NCI-H748 (cell line): ENCODE measurements around the gene CXXC1.
"Not testable (repeated sequence)": the region's sequence is repeated elsewhere in the genome, so short reads cannot be mapped to it uniquely, and the experiment has no call there.

ENCODE experiments used
- DNase-seq: peaks from one replicate; lab custom pipeline; 2025; ENCODE audit not compliant: unreplicated experiment; lab: John Stamatoyannopoulos, UW

The CXXC1 gene

DNA sequence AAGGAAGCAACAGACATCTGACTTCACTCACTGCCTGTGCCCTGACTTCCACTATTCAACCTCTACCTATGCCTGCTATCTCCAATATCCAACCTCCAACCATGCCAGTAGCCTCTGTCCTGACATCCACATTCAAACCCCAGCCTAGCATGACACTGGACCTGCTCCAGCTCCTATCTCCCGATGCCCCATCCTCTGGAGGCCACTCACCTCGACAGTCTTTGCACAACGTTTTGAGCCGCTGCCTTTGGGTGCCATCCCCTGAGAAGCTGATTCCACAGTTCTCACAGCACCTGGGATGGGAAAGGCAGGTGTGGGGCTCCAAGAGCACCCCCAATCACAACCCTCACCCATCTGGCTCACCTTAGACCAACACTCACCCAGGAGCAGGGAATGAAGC lies 11.0 kb downstream of the CXXC1 start:
- no peak for DNase-seq

DNA sequence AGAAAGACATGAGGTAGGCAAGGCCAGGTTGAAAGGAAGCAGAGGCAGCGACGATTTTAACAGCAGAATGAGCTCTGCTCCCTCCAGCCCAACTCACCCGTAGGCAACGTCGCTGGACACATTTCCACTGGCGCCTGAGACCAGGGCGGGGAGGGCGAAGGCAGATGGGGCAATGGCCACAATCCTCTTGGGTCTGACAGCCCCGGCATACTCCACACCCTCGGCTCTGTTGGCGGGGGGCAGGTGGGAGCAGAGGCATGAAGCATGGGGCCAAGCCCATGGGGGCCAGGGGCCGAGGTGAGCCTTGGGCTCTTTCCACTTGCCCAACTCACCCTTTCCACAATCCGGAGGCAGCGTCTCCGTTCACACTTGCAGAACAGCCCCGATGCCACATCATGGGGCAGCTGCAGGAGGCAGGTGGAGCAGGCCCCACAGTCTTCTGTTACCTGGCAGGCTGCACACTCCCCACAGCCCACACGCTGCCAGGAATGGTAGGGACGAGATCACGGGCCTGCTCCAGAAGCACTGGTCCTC lies 11.9 kb downstream of the CXXC1 start:
- no peak for DNase-seq

DNA sequence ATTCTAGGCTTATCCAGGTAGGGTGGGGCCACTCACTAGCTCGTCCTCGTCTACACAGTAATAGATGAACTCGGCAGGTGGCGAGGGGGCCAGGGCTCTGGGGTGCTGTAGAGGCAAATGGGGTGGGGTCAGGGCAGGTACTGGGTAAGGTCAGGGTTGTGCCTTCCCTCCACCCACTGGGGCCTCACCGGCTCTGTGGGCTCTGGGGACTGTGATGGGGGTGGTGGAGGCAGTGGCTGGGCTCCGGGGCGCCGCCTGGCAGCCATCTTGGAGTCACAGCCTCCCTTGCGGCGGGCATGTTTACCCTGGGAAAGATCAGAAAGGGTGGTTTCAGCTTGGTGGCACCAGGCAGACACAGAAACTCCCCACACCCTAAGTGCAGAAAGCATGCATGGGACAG lies 12.6 kb downstream of the CXXC1 start:
- no peak for DNase-seq

DNA sequence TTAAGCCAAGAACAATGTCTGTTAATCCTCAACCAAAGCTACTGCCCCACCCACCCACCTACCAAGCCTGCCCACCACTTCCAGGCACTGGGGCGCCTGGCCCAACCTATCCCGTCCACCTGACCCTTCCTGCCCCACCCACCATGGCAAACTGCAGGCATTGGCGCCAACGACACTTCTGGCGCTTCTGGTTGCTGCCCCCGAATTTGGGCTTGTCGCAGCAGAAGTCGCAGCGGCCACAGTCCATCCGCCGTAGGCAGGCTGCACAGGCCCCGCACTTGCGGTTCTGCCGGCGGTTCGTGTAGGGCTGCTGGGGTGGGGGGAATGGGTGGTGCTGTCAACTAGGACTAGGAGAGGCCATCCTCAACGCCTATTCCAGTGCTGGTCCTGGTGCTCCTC lies 13.4 kb downstream of the CXXC1 start:
- no peak for DNase-seq

DNA sequence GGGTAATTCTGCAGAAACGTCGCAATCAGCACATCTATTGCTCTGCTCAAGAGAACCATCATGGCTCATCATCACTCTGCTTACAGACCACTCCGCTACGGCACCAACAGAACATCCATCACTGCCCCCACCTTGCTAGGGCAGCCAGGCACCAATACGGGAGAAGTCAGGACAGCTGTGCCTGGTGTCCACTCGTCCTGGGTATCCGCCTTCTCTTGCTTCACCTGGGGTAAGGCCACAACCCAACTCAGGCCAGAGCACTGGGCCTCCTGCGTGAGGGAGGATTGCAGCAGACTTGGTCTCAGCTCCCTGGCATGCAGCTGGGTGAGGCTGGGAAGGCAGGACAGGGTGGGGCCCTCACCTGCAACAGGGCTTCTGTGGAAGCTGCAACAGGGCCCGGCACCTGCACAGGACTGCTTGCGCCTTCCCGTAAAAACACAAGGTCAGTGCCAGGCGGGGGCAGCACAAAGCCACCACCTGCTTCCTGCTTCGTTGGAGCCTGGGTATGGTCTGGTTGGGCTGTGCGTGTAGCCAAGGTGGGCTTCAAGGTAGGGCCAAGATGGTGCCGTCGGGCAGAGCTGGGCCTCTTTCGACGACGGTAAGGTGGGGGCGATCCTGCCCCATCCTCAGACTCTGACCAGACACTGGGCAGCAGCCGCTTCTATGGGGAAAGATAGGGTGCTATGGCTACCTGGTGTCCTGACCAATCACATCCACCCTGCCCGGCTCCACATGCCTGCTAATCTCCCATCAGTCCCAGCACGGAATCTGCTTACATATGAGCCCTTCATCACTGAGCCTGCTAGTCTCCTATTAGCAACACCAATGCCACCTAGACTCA lies 14.1 kb downstream of the CXXC1 start:
- DNase-seq: no peak

DNA sequence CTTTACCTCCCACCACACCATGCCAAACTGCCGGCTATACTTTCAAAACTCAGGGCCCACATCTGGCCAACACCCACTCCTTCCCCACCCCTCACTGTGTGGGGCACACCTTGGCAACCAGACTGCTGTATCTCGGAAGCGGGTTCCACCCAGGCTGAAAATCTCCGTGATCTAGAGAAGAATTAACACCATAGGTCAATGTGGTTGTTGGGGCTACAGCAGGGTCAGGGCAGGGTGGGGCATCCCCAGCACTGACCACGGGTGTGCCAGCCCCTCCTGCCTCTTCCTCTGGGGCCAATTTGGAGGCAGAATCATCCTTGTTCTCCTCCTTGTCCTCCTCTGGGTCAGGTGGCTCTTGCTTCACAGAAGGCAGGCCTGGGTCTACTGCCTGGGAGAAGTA lies 14.9 kb downstream of the CXXC1 start:
- no peak for DNase-seq

DNA sequence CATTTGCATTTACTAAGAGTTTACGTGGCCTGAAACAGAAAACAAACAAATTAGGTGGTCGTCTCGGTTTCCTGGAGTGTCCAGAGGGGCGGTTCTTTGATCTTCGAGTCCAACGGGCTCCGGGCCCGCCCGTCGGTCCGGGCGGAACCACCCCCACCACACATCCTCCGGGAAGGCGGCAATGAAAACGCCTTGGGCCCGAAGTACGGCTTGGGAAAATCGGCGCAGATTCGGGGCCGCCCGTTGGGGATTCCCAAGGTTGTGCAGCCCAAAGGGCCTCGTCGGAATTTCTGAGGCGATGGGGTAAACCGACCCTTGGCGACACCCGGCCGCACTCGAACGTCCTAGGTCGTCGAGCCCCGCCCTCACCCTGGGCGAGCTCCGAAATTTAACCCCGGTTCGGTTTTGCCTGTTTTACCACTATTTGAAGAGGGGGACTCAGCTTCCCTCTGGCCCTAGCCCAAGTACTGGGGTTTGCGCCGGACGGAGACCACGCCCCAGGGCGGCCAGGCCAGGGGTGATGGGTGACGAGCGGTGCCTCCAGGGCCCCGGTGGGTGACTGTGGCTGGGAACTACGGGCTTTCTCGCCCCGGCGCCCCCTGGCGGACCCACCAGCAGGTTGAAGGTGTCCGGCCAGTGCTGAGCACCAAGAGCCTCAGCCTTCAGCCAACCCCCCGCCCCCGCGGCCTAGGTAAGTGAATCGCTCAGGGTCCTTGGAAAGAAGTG lies 19.3 kb downstream of the CXXC1 start:
- peak; percentile 75 for DNase-seq

DNA sequence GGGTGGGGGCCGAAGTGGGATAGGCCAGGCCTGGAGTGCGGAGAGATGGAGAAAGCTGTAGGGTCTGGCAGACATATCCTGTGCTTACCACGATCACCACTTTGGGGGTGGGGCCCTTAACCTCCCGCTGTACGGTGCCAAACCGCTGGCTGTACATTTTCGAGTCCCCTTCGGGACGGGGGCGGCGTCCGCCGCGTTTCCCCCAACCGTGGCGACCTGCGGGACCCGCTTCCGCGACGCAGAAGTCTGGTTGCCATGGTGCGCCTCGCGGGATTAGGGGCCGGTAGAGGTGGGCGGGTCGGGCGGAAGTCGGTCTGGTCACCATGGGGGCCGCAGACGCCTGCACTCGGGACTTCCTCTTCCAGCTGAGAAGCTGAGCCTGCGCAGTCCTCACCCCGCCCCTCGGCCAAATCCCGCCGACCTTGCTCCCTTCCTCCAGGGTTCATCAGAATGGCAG lies 21.2 kb downstream of the CXXC1 start, which contains the start of gene CFAP53:
CFAP53 (minus strand) TSS at position 248 of the 457 bp plus-strand sequence; CDS start at position 157, 91 bp downstream.
- DNase-seq: peak; percentile 95

DNA sequence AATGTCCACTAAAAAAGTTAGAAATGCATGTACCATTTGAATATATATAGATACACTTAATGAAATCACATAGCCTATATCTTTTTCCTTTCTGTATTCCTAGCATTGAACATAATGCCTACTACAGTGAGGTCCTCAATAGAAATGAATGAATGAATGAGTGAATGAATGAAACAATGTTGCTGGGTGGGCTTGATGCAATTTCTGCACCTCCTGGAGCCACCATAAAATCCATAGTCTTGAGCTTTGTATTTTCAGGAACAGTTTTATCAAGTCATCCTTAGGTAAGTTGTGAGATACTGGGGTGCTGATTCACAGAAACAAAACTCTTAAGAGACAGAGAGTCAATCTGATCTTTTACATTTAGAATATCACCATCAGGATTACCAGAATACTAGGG lies 24.5 kb downstream of the CXXC1 start:
- no peak for DNase-seq

DNA sequence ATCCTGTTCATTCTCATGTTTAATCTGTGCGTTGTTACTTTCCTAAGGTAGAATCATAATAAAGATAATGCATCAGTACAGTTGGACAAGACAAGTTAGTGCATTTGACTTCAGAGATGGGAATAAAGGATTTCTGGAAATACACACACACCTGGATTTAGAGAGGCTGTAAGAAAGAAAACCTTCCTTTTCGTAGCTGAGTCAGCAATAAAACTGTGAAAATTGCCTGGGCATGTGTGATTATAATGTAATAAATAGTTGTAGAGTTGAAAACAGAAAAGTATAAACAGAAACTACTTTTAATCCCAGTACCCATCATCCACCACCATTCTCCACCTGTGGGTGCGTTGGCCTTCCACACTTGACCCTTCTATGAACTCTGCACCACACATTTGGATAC lies 36.6 kb downstream of the CXXC1 start:
- DNase-seq: no peak

DNA sequence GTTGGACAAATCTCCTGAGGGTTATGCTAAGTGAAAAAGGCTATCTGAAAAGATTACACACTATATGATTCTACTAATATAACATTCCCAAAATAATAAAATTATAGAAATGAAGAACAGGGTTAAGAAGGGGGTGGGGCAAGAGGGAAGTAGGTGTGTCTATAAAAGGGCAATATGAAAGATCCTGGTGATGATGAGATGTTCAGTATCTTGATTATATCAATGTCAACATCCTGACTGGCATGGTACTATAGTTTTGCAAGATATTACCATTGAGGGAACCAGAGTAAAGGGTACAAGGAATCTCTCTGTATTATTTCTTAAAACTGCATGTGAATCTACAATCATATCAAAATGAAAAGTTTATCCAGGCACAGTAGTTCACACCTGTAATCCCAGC lies 37.9 kb downstream of the CXXC1 start:
- DNase-seq: no peak

DNA sequence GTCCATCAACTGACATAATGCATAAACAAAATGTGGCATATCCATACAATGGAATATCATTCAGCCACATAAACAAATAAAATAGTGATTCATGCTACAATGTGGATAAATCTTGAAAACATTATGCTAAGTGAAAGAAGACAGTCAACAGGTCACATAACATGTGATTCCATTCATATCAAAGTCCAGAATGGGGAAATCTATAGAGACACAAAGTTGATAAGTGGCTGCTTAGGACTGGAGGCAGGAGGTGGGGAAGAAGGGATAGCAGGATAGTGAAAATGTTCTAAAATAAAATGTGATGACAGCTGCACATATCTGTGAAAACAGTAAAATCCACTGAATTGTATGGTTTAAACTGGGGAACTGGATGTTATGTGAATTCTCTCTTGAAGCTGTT lies 39.9 kb downstream of the CXXC1 start:
- no peak for DNase-seq

DNA sequence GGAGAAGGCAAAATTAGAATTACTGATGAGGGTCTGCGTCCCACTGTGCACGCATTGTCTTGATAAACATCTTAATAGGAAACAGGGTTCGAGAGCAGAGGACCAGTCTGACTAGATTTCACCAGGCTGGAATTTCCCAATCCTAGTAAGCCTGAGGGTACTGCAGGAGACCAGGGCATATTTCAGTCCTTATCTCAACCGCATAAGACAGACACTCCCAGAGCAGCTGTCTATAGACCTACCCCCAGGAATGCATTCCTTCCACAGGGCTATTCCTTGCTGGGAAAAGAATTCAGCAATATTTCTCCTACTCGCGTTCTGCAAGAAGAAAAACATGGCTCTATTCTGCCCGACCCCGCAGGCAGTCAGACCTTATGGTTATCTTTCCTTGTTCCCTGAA lies 45.7 kb downstream of the CXXC1 start:
- not testable (repeated sequence) for DNase-seq

DNA sequence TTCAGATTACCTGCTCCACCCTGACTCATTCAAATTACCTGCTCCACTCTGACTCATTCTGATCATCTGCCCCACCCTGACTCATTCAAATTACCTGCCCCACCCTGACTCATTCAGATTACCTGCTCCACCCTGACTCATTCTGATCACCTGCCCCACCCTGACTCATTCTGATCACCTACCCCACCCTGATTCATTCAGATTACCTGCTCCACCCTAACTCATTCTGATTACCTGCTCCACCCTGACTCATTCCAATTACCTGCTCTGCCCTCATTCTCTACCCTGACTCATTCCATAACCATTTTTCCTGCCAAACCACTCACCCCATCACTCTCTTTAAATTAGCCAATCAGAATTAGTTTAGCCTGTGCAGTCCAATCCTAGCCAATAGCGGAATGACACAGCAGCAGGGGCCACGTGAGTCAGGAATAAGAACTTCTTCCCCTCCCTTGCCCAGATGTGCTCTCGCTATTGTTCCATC lies 47.4 kb downstream of the CXXC1 start:
- DNase-seq: no peak

DNA sequence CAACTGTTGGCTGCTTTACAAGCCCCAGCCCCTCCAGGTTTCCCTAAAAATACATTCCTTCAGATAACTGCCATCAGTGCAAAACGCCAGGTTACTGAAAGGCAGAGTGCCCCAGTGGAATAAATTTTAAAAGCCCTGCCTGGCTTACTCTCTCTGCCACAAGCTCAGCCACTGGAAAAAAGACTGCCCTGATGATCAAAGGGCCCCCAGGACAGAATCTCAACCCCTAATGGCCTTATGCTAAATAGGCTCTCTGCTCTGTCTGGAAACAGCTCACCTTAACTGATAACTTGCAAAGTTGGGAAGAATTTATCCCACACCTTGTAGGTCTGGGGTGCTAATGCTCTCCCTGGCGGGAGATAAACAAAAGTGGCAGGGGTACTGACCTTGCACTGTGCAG lies 55.1 kb downstream of the CXXC1 start:
- DNase-seq: no peak
